GM19455 (cell line): Measurements from ENCODE around the gene BEST1.

Experiments
- ATAC-seq: cut with Tn5 transposase; IDR thresholded peaks from one replicate; pipeline ENCODE4 v1.9.1; 2021; ENCODE audit not compliant: unreplicated experiment

The BEST1 gene

DNA sequence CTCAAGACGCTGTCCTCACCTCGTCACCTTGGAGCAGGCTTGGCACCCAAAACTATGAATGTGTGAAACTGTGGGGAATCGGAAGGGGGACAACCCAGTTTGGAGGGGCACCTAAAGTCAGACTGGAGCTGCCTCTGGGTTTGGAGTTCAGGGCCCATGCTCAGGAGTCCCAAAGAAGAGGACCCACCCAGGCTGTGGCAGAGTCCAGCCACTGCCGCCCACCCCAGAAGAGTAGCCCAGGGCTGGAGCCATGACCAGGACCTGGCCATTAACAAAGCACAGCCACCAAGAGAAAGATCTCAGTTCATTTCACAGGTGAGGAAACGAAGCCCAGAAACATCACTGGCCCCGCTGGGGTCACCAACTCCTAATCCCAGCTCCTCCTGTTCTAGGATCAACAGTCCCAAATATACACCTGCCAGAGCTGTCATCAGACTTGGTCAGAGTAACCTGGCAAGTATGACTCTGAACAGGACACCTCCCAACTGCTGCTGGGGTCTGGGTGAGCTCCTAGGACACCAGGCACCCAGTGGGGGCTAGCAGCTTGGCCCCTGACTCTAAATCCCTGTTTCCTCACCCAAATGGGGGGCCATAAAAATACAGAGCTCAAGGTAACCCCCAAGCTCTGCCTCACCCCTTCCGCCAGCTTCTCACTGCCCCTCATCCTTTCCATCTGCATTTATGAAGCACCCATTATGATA is 35.5 kb upstream of the BEST1 start:
- no peak for ATAC-seq

DNA sequence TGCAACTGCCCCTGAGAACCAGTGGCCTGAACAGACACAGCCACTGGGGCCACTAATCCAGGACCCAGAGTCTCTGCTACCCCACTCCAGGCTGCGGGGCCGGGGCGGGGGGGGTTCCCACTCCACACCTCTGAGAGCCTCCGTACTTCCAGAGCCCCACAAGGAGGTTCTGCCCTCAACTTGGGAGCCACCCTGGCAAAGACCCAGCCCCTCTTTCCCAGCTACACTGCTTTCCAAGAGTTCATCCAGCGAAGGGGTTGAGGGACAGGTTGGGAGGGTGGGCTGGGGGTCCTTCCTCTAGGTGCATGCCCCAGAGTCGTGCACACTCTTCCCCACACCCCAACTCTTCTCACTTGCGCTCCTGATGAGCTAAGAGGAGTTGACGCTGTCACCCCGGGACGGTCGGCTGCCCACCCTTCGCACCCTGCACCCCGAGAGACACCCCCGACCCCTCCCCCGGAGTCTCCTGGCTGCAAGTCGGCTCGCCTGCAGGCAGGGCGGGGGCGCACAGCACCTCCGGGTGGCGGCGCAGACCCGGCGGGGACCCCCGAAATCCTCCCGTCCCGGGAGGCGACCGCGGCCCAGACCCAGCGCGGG is 33.3 kb upstream of the BEST1 start:
- ATAC-seq: no peak

DNA sequence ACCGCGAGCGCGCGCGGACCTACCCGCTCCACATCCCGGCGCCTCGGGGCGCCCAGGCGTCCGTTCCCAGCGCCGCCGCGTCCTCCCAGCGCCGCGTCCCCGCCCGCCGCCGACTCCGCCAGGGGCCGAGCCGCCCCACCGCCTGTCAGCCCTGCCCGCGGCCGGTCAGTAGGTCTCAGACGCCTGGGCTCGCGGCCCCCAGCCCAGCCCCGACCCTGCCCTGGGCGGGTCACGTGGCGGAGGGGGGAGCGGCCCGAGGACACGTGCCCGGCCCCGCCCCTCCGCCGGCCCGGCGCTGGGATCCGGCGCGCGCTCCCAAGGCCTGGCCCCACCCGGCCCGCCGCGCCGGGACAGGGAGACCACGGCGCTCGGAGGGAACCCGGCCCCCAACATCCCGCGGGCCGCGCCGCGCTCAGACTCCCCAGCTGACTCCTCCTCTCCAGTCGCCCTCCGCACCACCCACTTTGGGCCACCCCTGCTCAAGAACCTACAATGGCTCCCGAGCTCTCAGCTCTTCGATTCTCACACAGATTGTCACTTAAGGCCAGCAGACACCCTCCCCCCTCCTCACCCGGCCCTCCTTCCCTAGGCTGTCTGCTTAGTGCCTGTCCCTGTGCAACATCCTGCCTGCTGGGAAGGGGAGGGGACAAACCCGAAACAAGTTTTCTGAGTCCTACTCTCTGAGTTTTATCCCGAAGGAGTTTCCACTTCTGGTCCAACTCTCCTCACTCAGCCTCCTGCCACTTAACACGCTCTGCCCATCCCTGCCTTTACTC is 32.6 kb upstream of the BEST1 start, which contains the start of gene RAB3IL1:
TSS of gene RAB3IL1 (minus strand) at position 233 of the 776 bp plus-strand sequence. CDS start at position 34, 199 bp downstream.
- ATAC-seq: no peak

DNA sequence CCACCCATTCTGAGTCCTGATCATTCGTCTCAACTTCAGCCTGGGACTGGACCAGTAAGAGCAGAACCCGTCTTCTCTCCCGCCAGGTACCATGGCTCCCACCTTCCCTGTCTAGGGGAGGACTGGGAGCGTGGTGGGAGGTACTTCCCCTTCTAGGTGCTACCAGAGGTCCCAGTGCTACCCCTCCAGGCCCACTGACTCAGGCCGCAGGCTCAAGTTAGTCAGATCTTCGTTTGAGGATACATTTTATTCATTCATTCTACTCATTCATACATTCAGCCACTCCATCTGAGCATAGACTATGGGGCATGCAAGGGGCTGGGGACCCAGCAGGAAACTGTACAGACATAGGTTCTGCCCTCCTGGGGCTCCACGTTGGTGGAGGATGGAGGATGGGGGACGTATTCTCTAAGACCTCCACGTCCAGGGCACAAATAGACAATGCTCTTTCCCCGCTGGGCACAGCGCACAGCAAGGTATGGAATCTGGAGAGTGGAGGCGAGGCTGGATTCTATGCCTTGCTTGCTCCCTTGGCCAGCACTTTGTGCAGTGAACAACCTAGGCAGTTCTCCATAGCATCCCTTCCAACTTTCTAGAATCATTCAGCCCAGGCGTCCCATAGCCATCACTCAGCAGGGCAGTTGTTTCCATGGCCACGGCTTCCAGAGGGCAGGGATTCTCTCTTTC is 31.8 kb upstream of the BEST1 start:
- no peak for ATAC-seq

GRCh38 chr11:61918938-61919704 is 31.0 kb upstream of the BEST1 start:
- no peak for ATAC-seq

DNA sequence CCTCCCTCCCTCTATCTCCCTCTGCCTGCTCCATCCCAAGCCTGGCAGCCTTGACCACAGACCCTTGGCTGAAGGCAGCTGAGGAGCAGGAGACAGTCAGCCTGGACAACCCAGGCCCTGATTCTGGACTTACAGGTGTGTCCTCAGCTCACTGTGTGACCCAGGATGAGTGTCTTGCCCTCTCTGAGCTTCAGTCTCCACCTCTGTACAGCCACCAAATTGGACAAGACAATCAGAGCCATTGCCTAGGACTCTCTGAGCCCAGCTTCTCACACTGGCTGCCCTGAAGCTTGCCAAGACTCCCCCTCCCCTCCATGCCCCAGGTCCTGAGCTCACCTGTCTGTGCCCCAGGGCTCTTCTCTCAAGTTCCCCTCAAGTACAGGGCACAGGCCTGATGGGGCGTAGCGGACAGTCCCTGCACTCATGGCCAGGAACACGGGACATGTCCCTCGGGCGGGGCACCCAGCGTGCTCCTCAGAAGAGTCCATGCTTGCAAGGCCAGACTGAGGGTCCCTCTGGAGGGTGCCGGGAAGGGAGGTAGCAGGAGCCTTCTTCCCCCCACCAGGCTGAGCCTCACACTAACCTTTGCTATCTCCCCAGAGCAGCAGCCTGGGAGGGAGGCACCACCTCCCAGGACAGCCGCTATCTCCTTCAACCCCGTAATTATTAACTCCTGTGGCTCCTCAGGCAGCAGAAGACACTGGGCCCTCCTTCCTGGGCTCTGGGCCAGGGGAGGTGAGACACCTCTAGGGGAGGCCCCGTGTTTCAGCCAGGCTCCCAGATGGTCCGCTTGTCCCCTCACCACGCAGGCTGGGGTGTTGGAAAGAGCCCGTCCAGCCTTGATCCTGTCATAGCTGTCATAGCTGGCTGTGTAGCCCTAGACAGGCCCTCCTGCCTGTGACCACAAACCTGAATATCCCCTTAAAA is 30.2 kb upstream of the BEST1 start:
- no peak for ATAC-seq

- no peak for ATAC-seq
Observed at GRCh38 chr11:61921446-61921845, 28.7 kb upstream of the BEST1 start.

DNA sequence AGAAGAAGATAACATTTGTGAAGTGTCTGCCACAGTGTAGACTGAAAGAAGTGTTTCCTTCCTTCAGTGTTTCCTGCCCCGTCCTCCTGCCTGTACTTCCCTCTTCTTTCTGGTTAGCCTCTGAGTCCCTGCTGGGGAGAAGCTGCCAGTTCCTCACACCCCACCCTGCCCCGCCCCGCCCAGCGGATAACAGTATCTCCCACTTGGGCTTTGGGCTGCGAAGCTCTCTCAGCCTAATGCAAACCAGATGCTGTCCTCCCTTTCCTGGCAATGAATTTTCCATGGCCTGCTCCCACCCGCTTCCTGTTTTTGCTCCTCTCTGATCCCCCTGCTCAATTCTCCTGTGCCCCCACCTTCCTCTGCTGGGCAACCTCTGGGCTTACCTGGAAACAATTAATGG is 27.6 kb upstream of the BEST1 start:
- ATAC-seq: no peak

DNA sequence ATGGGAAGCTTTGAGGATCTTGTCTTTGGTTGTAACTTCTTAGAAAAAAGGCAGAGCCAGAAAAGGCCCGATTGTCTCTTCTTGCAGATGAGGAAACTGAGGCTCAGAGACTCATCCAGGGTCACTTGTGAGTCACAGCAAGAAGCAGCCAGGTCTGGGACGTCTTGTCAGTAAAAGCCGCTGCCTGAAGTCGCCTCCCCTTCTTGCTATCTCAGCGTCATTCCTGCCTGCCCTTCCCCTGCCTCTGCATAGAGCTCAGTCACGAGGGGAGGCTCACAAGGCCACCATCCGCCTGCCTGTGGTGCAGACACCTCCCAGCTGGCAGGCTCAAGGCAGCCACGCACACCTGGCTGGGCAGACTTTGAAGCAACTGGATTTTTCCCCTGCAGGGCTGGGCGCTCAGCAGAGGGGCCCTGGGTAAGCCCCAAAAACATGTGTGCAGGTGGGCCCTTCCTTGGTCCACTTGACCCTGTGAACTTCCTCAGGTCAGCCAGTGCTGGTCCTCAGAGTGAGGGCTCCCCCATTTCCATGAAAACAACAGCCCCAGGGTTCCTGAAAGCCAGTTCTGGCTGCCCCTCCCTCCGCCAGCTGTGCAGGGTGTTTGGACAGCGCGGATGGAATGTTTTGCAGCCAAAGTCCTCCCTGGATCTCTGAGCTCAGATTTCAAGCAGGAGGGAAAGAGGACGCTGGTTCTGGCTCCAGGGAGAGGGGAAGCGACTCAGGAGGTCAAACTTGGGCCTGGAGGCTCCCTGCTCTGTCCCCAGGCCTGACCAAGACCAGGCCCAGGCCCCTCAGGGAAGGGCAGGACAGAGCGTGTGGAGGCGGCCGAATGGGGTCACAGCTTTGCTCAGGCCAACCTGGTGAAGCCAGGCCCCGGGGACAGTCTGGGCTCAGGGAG is 26.7 kb upstream of the BEST1 start:
- ATAC-seq: no peak

- ATAC-seq: no peak
Observed at GRCh38 chr11:61924064-61924455, 26.1 kb upstream of the BEST1 start.

DNA sequence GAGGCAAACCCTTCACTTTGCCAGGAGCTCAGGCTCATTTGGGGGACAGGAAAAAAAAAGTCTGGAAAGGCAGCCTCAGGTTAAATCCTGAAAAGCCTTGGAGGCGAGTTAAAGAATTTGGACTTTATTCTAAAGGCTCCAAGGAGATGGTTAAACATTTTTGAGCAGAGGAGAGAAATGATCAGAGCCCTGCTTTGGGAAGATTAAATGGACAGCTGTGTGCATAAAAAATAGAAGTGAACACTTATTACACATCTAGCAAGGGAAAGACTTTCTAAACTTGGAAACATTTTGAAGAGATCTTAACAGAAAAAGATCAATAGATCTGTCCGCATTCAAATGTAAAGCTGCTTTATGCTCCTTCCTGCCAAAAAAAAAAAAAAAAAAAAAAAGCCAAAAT is 24.4 kb upstream of the BEST1 start:
- ATAC-seq: no peak

DNA sequence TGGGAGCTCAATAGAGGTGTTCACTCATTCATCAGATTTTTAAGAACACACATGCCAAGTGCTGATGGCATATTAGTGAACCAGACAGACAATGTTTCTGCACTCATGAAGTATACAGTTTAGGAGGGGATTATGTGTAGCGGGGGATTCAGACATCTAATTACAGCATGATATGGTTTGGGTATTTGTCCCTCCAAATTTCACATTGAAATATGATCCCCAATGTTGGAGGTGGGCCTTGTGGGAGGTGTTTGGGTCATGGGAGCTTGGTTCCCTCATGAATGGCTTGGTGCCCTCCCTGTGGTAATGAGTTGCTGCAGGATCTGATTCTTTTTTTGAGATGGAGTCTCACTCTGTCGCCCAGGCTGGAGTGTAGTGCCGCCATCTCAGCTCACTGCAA is 23.9 kb upstream of the BEST1 start:
- no peak for ATAC-seq

DNA sequence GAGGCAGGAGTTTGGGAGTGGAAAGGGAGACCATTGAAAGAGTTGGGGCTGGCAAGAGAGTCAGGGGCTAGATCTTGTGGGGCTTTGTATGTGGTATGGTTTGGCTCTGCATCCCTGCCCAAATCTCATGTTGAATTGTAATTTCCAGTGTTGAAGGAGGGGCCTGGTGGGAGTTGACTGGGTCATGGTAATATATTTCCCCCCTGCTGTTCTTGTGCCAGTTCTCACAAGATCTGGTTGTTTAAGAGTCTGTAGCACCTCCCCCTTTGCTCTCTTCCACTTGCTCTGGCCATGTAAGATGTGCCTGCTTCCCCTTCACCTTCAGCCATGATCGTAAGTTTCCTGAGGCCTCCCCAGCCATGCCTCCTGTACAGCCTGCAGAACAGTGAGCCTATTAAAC is 22.6 kb upstream of the BEST1 start:
- no peak for ATAC-seq

DNA sequence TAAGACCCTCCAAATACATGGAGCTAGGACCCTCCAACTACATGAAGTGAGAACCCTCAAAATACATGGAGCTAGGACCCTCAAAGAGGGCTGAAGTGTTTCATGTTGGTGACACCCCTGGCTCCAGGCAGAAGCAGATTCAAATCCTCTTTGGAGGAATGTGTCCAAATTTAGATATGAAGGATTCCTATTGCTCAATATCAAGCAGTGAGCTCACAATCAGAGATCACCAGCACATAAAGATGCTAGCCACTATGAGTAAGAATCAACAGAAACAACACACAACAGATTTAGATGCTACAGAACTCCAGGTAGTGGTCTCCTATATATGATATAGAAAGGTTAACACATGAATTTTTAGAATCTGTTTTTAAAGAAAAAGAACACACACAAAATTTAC is 21.5 kb upstream of the BEST1 start:
- no peak for ATAC-seq

- ATAC-seq: no peak
Observed at GRCh38 chr11:61930933-61931332, 19.2 kb upstream of the BEST1 start.

DNA sequence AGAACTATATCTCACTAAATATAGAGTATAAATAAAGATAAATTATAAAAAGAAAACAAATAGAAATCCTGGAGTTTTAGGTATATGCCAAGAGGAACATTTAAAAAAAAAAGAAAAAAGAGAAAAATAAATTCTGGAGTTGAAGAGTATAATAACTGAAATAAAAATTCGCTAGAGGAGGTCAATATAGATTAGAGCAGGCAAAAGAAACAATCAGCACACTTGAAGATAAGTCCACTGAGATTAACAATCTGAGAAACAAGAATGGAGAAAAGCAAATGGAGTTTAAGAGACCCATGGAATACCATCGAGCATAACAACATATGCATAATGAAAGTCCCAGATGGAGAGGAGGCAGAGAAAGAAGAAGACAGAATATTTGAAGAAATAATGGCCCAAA is 14.3 kb upstream of the BEST1 start:
- ATAC-seq: no peak

DNA sequence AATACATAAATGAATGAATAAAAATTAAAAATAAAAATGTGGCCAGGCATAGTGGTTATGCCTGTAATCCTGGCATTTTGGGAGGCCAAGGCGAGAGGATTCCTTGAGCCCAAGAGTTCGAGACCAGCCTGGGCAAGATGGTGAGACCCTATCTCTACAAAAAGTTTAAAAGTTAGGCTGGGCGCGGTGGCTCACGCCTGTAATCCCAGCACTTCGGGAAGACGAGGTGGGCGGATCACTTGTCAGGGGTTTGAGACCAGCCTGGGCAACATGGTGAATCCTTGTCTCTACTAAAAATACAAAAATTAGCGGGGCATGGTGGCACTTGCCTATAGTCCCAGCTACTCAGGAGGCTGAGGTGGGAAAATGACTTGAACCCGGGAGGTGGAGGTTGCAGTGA is 9.7 kb upstream of the BEST1 start:
- ATAC-seq: no peak

DNA sequence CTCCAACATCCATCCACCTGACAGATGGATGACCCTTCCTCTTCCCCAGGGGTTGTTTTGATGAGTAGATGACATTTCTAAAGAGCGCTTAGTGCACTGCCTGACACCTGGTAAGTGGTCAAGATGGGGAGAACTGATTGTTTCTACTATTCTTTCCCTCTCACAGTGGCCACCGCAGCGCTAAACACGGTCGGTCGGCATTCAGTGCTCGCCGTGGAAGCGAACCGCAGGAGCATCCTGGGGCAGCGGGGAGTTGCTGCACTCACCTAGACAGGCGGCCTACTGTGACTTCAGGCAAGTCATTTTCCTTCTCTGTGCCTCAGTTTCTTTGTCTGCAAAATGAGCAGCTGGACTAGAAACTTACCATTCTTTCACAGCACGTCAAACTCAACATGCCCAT is 5.0 kb upstream of the BEST1 start:
- ATAC-seq: no peak

- ATAC-seq: no peak
Observed at GRCh38 chr11:61946894-61947293, 3.3 kb upstream of the BEST1 start.
